Measurements from ENCODE around the gene POPDC3. TPM values are rescaled to one million over a fixed set of nuclear protein-coding genes. Genes with fewer than 3 reads are reported as not detected.

Gene POPDC3
- total RNA-seq, 4 donors from 2014 or later, result not detected

DNA sequence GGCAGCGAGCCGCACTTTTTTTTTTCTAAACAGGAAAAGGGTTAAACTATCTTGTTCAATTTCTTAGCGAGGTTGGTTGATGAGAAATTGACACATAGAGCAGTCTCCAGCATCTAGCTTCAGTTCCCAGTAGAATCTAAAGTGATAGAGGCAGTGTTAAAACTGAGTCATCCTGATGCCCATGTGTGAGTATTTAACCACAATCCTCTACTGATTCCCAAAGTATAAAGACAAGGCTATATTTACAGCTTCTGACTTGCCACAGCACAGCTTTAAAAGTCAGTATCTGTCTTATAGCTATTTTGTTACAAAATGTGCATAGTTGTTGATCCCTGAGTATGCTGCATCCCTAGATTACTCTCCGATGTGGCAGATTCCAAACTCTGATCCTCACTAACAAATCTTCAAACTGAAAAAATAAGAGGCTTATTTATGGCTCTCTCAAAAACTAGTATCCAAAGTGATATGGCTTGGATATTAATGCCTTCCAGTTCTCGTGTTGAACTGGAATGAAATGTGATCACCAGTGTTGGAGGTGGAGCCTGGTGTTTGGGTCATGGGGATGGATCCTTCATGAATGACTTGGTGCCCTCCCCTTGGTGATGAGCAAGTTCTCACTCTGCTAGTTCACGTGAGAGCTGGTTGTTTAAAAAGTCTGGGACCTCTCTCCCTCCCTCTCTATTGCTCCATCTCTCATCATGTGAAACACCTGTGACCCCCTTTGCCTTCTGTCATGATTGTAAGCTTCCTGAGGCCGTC, 13.1 kb upstream of the POPDC3 start:
- DNase-seq (ENCODE audit: low spot score in 2 of 2), result no peak
- 67 to 69% methylated on average over 7 of the region's 7 CpGs for WGBS, 2 donors
- H3K4me3 ChIP-seq (ENCODE audit: low read depth, poor library complexity, severe bottlenecking), result no peak overlapping the region
- TF ChIP-seq POLR2A (IDR thresholded peaks at IDR 0.05), result no peak
- TF ChIP-seq, protein P1, sequence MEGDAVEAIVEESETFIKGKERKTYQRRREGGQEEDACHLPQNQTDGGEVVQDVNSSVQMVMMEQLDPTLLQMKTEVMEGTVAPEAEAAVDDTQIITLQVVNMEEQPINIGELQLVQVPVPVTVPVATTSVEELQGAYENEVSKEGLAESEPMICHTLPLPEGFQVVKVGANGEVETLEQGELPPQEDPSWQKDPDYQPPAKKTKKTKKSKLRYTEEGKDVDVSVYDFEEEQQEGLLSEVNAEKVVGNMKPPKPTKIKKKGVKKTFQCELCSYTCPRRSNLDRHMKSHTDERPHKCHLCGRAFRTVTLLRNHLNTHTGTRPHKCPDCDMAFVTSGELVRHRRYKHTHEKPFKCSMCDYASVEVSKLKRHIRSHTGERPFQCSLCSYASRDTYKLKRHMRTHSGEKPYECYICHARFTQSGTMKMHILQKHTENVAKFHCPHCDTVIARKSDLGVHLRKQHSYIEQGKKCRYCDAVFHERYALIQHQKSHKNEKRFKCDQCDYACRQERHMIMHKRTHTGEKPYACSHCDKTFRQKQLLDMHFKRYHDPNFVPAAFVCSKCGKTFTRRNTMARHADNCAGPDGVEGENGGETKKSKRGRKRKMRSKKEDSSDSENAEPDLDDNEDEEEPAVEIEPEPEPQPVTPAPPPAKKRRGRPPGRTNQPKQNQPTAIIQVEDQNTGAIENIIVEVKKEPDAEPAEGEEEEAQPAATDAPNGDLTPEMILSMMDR (IDR thresholded peaks at IDR 0.05), result no peak
- intact Hi-C loops (cut with DNase I; ENCODE audit: low total_unique reads), result no loop called here

DNA sequence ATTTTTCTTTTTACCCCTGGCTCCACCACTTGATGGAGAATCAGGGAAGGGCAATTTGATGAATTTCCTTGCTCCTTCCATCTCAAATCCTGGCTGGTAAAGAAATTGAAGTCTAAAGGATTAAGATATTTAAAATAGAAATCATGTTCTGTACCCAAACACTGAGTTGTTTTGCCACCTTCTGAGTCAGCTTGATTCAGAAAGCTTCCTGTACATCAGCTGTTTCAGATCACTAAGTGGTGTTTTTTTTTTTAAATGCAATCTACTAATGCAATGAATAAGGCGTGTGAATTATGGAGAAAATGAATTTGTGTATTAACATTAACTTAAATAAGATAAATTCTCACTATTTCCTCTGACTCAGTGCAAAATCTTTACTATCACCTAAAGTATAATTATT, 11.5 kb upstream of the POPDC3 start:
- DNase-seq (ENCODE audit: low spot score in 2 of 2), result no peak
- intact Hi-C loops (cut with DNase I; ENCODE audit: low total_unique reads), result no loop called here
- WGBS, 2 donors, result 70 to 89% methylated on average over 1 of the region's 1 CpG
- H3K4me3 ChIP-seq (ENCODE audit: low read depth, poor library complexity, severe bottlenecking), result no peak overlapping the region
- TF ChIP-seq, protein P1 (IDR thresholded peaks at IDR 0.05), result no peak
- no peak for TF ChIP-seq POLR2A (IDR thresholded peaks at IDR 0.05)

DNA sequence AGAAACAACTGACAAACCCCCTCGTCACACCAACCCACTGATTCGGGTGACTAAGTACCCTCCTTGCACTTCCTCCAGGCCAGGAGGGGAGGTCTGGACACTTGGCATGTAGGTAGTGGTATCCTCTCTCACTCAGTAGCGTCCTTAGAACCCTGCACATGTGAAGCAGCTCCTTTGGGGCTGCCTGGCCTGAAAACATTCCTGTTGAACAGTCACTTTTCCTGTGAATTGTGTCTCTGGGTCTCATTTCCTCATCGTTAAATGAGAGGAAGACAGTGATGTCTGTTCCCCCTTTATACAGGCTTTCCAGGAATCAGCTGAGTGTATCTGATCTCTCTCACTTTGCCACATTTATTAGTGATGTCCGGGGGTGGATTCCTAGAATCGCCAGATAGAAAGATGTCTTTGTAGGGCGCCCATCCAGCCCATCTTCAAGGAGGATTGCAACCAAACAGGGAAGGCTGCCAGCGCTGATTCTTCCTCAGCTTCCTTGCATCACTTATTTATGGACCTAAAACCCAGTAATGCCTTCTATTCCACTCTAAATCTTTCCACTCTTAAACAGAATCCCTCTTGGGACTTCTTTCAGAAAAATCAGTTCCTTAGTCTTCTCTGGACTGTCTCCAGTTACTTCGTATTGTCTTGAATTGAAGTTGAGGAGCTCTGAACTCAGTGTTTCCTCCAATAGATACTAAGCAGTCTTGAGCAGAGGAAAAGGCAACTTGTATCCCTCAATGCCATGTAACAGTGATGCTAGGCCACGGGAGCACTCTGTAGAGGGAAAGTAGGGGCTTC, 9.4 kb upstream of the POPDC3 start:
- 67 to 71% methylated on average over 10 of the region's 10 CpGs for WGBS, 2 donors
- no peak for TF ChIP-seq POLR2A (IDR thresholded peaks at IDR 0.05)
- TF ChIP-seq, protein P1 (IDR thresholded peaks at IDR 0.05), result no peak
- intact Hi-C loops (cut with DNase I; ENCODE audit: low total_unique reads), result no loop called here
- no peak for DNase-seq (ENCODE audit: low spot score in 2 of 2)
- H3K4me3 ChIP-seq (ENCODE audit: low read depth, poor library complexity, severe bottlenecking), result no peak overlapping the region

DNA sequence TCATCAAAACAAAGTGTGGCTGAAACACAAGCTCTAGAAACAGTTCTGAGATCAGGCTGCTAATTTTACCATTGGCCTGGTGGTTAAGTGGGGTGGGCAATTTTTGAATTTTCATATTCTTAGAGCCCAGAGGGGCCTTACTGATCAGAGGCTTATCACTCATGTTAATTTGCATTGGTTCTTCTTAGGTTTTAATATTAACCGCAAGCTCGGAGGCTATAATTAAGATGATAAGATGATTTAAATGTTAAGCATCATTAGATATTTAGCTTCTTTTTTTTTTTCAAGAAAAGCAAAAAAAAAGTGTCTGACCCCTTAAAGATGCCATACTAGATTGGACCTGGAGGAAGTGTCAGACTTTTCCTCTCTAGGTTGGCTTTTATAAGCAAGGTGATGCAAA, 8.4 kb upstream of the POPDC3 start:
- no peak for TF ChIP-seq POLR2A (IDR thresholded peaks at IDR 0.05)
- TF ChIP-seq, protein P1 (IDR thresholded peaks at IDR 0.05), result no peak
- WGBS, 2 donors, result 98 to 99% methylated on average over 2 of the region's 2 CpGs
- no peak for DNase-seq (ENCODE audit: low spot score in 2 of 2)
- intact Hi-C loops (cut with DNase I; ENCODE audit: low total_unique reads), result no loop called here
- no peak overlapping the region for H3K4me3 ChIP-seq (ENCODE audit: low read depth, poor library complexity, severe bottlenecking)

DNA sequence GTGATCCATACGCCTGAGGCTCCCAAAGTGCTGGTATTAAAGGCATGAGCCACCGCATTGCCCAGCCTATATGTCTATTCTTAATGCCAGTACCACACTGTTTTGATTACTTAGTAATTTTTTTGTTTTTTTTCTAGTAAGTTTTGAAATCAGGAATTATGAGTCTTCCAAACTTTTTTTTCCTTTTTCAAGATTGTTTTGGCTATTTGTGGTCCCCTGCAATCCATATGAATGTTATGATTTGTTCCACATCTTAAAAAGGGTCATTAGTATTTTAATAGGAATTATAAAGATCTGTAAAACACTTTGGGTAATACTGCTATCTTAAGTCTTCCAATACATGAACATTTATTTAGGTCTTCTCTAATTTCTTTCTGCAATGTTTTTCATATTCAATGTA, 6.8 kb upstream of the POPDC3 start:
- no peak for DNase-seq (ENCODE audit: low spot score in 2 of 2)
- TF ChIP-seq POLR2A (IDR thresholded peaks at IDR 0.05), result no peak
- TF ChIP-seq, protein P1 (IDR thresholded peaks at IDR 0.05), result no peak
- intact Hi-C loops (cut with DNase I; ENCODE audit: low total_unique reads), result no loop called here
- 76 to 89% methylated on average over 2 of the region's 2 CpGs for WGBS, 2 donors
- no peak overlapping the region for H3K4me3 ChIP-seq (ENCODE audit: low read depth, poor library complexity, severe bottlenecking)

All from lower leg skin (tissue), 4 donors.